GM12892 (cell line): Measurements from ENCODE around the gene HOXD3.

ENCODE experiments used
- POLR2A ChIP-seq: IDR thresholded peaks from 2 replicates; pipeline ENCODE4 v1.6.1; 2011; ENCODE audit warnings: low read depth, low read length, control low read depth
- POLR2AphosphoS5 ChIP-seq: IDR thresholded peaks from 2 replicates; pipeline ENCODE4 v1.6.1; 2011; ENCODE audit warnings: low read depth, low read length, control low read depth

- TF ChIP-seq POLR2A = no peak
- no peak for TF ChIP-seq POLR2AphosphoS5
Observed at GRCh38 chr2:176146101-176146500, 11.0 kb upstream of the HOXD3 start.
